Stimulated activated CD4-positive, alpha-beta T cell treated with anti-CD3 and anti-CD28 coated beads, Interleukin-2, amount 100 ng/mL, for 24 hours (primary cell): ENCODE measurements around the gene ZNF266.
A peak's percentile ranks its signal among the peaks of the same experiment; 100 is the strongest.

ENCODE experiments used
- DNase-seq, 2 donors: peaks; one replicate each; pipeline ENCODE4 v3.0.0-alpha.2; 2020

ZNF266 gene

GRCh38 chr19:9435279-9436268 lies at the start of gene ZNF266:
Gene ZNF266 (minus strand): TSS chr19:9435573. CDS start chr19:9420089, 15,484 bp downstream.
- peak; percentile 93 to 94 for DNase-seq

- no peak for DNase-seq
Measured at GRCh38 chr19:9485140-9485539, 49.8 kb upstream of the ZNF266 start.

GRCh38 chr19:9474975-9475374 lies 39.6 kb upstream of the ZNF266 start:
- DNase-seq, result no peak

- DNase-seq, result no peak
Measured at GRCh38 chr19:9467161-9467560, 31.8 kb upstream of the ZNF266 start.

GRCh38 chr19:9461938-9462337 lies 26.6 kb upstream of the ZNF266 start:
- DNase-seq, result no peak

GRCh38 chr19:9456018-9456689 lies 20.8 kb upstream of the ZNF266 start:
- no peak for DNase-seq

- DNase-seq, result no peak
Measured at GRCh38 chr19:9453953-9454352, 18.6 kb upstream of the ZNF266 start.

- DNase-seq, result no peak
Measured at GRCh38 chr19:9445037-9445436, 9.7 kb upstream of the ZNF266 start.

- DNase-seq, result no peak
Measured at GRCh38 chr19:9436358-9436757, 985 bp upstream of the ZNF266 start.

- peak; percentile 36 to 57 for DNase-seq
Measured at GRCh38 chr19:9431475-9431874, 3.9 kb downstream of the ZNF266 start.

GRCh38 chr19:9430444-9430843 lies 4.9 kb downstream of the ZNF266 start:
- no peak for DNase-seq

- DNase-seq, result no peak
Measured at GRCh38 chr19:9427941-9428340, 7.4 kb downstream of the ZNF266 start.

GRCh38 chr19:9413240-9413954 lies 22.0 kb downstream of the ZNF266 start:
- DNase-seq, result no peak

- no peak for DNase-seq
Measured at GRCh38 chr19:9407827-9408226, 27.5 kb downstream of the ZNF266 start.

- peak; percentile 61 to 71 for DNase-seq
Measured at GRCh38 chr19:9406798-9407352, 28.5 kb downstream of the ZNF266 start.

- DNase-seq, result no peak
Measured at GRCh38 chr19:9381361-9381785, 54.0 kb downstream of the ZNF266 start.

GRCh38 chr19:9370738-9371619 lies 64.4 kb downstream of the ZNF266 start:
- no peak for DNase-seq

GRCh38 chr19:9362905-9363304 lies 72.5 kb downstream of the ZNF266 start, which contains the start of gene ZNF177:
Gene ZNF177 (plus strand): TSS chr19:9363013. CDS start chr19:9378312, 15,299 bp downstream.
- no peak for DNase-seq
